Ishikawa (cell line): ENCODE results near the gene LCE2C.

Source experiments
- CEBPB ChIP-seq: IDR thresholded peaks from 2 replicates; pipeline ENCODE4 v1.6.1; 2012
- CREB1 ChIP-seq: IDR thresholded peaks from 2 replicates; pipeline ENCODE4 v1.6.1; 2012; ENCODE audit warnings: low read depth
- EGR1 ChIP-seq: IDR thresholded peaks from 2 replicates; pipeline ENCODE4 v1.6.1; 2012
- EP300 ChIP-seq: IDR thresholded peaks from 2 replicates; pipeline ENCODE4 v1.6.1; 2012; ENCODE audit warnings: borderline replicate concordance
- FOXM1 ChIP-seq: IDR thresholded peaks from 2 replicates; pipeline ENCODE4 v1.6.1; 2012; ENCODE audit warnings: low read depth, borderline replicate concordance
- NFIC ChIP-seq: IDR thresholded peaks from 2 replicates; pipeline ENCODE4 v1.6.1; 2012
- RAD21 ChIP-seq: IDR thresholded peaks from 2 replicates; pipeline ENCODE4 v1.6.1; 2012; ENCODE audit warnings: low read depth
- TAF1 ChIP-seq: IDR thresholded peaks from 2 replicates; pipeline ENCODE4 v1.6.1; 2012; ENCODE audit warnings: low read depth, mild to moderate bottlenecking
- TCF12 ChIP-seq: IDR thresholded peaks from 2 replicates; pipeline ENCODE4 v1.6.1; 2012; ENCODE audit warnings: low read depth
- TEAD4 ChIP-seq: IDR thresholded peaks from 2 replicates; pipeline ENCODE4 v1.6.1; 2012
- YY1 ChIP-seq: IDR thresholded peaks from 2 replicates; pipeline ENCODE4 v1.6.1; 2012; ENCODE audit warnings: low read depth
- ZBTB7A ChIP-seq: IDR thresholded peaks from 2 replicates; pipeline ENCODE4 v1.6.1; 2012; ENCODE audit warnings: low read depth
- TF ChIP-seq, protein P1 (sequence below): IDR thresholded peaks from 2 replicates; pipeline ENCODE4 v1.6.1; 2012; ENCODE audit warnings: low read depth, mild to moderate bottlenecking
- TF ChIP-seq, protein P2 (sequence below): IDR thresholded peaks from 2 replicates; pipeline ENCODE4 v1.6.1; 2012
- TF ChIP-seq, protein P3 (sequence below): IDR thresholded peaks from 2 replicates; pipeline ENCODE4 v1.6.1; 2012

Gene LCE2C

DNA sequence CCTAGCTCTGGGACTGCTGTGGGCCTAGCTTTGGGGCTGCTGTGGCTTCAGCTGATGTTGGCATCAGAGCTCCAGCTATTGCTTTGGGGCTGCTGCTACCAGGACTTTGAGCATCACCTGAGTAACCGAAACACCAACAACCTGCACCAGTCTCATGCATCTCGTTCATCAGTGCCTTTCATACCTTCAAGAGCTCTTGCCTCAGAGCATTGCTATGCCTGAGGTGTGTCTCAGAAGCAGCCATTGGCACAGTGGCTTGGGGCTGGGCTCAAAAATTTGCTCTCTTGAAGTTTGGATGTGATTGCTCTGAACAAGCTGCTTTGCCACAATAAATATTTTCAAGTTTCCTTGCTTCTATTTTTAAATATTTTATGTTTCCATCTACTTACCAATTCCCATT lies 18.6 kb upstream of the LCE2C start:
- TF ChIP-seq TAF1 (no peak), CREB1 (no peak), EGR1 (no peak), EP300 (no peak)
- TF ChIP-seq, protein P1, sequence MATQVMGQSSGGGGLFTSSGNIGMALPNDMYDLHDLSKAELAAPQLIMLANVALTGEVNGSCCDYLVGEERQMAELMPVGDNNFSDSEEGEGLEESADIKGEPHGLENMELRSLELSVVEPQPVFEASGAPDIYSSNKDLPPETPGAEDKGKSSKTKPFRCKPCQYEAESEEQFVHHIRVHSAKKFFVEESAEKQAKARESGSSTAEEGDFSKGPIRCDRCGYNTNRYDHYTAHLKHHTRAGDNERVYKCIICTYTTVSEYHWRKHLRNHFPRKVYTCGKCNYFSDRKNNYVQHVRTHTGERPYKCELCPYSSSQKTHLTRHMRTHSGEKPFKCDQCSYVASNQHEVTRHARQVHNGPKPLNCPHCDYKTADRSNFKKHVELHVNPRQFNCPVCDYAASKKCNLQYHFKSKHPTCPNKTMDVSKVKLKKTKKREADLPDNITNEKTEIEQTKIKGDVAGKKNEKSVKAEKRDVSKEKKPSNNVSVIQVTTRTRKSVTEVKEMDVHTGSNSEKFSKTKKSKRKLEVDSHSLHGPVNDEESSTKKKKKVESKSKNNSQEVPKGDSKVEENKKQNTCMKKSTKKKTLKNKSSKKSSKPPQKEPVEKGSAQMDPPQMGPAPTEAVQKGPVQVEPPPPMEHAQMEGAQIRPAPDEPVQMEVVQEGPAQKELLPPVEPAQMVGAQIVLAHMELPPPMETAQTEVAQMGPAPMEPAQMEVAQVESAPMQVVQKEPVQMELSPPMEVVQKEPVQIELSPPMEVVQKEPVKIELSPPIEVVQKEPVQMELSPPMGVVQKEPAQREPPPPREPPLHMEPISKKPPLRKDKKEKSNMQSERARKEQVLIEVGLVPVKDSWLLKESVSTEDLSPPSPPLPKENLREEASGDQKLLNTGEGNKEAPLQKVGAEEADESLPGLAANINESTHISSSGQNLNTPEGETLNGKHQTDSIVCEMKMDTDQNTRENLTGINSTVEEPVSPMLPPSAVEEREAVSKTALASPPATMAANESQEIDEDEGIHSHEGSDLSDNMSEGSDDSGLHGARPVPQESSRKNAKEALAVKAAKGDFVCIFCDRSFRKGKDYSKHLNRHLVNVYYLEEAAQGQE, result no peak

DNA sequence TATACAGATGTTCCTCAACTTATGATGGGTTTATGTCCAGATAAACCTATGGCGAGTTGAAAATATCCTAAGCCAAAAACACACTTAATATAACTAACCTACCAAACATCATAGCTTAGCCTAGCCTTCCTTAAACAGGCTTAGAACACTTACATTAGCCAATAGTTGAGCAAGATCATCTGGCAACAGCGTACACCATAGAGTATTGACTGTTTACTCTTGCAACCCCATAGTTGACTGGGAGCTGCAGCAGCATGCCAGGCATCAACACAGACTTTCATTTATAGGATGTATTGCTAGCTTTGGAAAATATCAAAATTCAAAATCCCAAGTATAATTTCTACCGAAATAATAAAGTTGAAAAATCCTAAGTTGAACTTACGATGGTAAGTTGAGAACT lies 17.4 kb upstream of the LCE2C start:
- TF ChIP-seq TCF12, result no peak
- TF ChIP-seq, protein P2, sequence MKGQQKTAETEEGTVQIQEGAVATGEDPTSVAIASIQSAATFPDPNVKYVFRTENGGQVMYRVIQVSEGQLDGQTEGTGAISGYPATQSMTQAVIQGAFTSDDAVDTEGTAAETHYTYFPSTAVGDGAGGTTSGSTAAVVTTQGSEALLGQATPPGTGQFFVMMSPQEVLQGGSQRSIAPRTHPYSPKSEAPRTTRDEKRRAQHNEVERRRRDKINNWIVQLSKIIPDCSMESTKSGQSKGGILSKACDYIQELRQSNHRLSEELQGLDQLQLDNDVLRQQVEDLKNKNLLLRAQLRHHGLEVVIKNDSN, result no peak
- TF ChIP-seq, protein P3, sequence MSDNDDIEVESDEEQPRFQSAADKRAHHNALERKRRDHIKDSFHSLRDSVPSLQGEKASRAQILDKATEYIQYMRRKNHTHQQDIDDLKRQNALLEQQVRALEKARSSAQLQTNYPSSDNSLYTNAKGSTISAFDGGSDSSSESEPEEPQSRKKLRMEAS, result no peak
- TF ChIP-seq TEAD4, result no peak
- TF ChIP-seq EP300, result no peak
- no peak for TF ChIP-seq EGR1
- TF ChIP-seq ZBTB7A, result no peak
- no peak for TF ChIP-seq NFIC
- TF ChIP-seq TAF1, result no peak
- no peak for TF ChIP-seq CEBPB
- TF ChIP-seq FOXM1, result no peak
- TF ChIP-seq YY1, result no peak
- TF ChIP-seq, protein P1, result no peak

DNA sequence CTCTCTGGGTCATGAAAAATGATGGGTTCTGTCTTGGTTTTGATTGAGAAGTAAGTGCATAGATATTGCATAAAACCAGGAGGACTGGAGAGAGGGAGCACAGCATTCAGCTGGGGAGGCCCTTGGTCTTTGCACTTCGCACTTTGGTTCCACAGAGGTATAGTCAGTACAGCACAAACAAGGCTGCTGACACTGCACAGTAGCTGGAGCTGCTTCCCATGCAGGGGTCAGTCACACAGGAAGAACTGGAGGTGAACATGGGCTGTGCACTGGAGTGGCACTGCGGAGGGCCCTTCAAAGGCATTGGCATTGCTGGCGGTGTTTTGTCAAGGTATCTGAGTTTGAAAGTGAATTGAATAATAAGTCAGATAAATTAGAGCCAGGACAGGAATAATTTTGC lies 16.4 kb upstream of the LCE2C start:
- no peak for TF ChIP-seq ZBTB7A
- no peak for TF ChIP-seq TCF12
- no peak for TF ChIP-seq EGR1
- no peak for TF ChIP-seq FOXM1
- no peak for TF ChIP-seq RAD21
- TF ChIP-seq, protein P1, result no peak
- TF ChIP-seq NFIC, result no peak
- TF ChIP-seq, protein P3, result no peak
- TF ChIP-seq YY1, result no peak
- TF ChIP-seq CREB1, result no peak
- no peak for TF ChIP-seq EP300
- no peak for TF ChIP-seq CEBPB
- TF ChIP-seq, protein P2, result no peak
- no peak for TF ChIP-seq TAF1
- no peak for TF ChIP-seq TEAD4

DNA sequence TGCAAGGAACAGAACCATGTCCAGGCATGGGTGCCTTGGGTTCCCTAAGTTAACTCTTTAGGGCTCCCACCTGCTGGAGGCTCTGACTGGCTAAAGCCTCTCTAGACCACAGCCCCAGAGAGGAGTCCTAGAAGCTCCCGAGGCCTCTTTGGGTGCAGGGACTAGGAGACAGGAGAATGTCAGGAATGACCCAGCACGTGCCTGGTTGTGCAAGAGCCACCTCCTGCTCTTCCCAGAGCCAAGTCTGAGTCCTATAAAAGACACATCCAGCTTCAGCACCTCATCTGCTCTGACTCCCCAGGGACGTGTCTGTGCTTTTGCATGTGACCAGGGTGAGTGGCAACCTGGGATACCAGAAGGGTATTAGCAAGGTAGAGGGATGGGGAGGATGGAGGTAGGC lies 12.0 kb upstream of the LCE2C start, which contains the start of gene LCE2D:
TSS of gene LCE2D (plus strand) at position 283 of the 400 bp plus-strand sequence. CDS start 726 bp downstream, outside the sequence.
- no peak for TF ChIP-seq NFIC
- TF ChIP-seq, protein P1, result no peak
- no peak for TF ChIP-seq CEBPB
- TF ChIP-seq FOXM1, result no peak
- TF ChIP-seq RAD21, result no peak
- no peak for TF ChIP-seq ZBTB7A
- TF ChIP-seq, protein P3, result no peak
- no peak for TF ChIP-seq TEAD4
- TF ChIP-seq EP300, result no peak
- no peak for TF ChIP-seq CREB1
- TF ChIP-seq YY1, result no peak
- TF ChIP-seq EGR1, result no peak
- TF ChIP-seq TAF1, result no peak
- TF ChIP-seq, protein P2, result no peak
